ENCODE data around the gene ACTN1.

Gene ACTN1

GRCh38 chr14:68958553-68958952, 20.5 kb downstream of the ACTN1 start:
- Mint-ChIP-seq H3K36me3 (ENCODE audit: low read depth) (no peaks in the 10 kb centered on the region), H3K4me3 (no peak overlapping the region), H3K27ac (no peak overlapping the region), H3K27me3 (ENCODE audit: low read depth) (no peaks in the 10 kb centered on the region), H3K4me1 (ENCODE audit: low read depth) (peaks cover 23% of the 10 kb centered on the region), H3K9me3 (no peaks in the 10 kb centered on the region)
- DNase-seq (ENCODE audit: low spot score): no peak

- Mint-ChIP-seq H3K27ac (no peak overlapping the region), H3K4me1 (ENCODE audit: low read depth) (peaks cover 29% of the 10 kb centered on the region), H3K36me3 (ENCODE audit: low read depth) (no peaks in the 10 kb centered on the region), H3K4me3 (no peak overlapping the region), H3K27me3 (ENCODE audit: low read depth) (no peaks in the 10 kb centered on the region), H3K9me3 (no peaks in the 10 kb centered on the region)
- no peak for DNase-seq (ENCODE audit: low spot score)
Observed at GRCh38 chr14:68957775-68958174, 21.3 kb downstream of the ACTN1 start.

DNA sequence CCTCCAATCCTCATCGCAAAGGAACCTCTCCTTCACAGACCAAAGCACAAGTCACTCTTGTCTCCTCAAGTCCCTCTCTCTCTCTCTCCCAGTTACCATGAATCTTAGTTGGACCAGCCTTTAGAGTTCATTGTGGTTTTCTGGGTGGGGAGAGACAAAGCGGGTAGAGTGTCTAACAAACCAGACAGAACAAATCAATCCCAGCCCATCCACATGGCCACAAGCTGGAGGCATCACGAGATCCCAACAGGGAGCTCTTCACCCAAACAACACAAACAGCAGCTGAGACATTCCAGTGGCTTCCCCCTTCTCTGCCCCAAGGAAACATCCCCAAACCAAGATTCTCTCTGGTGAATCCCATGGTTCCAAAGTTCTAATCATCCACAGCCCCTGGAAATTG, 22.4 kb downstream of the ACTN1 start:
- Mint-ChIP-seq H3K4me1 (ENCODE audit: low read depth) (peaks cover 34% of the 10 kb centered on the region), H3K36me3 (ENCODE audit: low read depth) (no peaks in the 10 kb centered on the region), H3K27me3 (ENCODE audit: low read depth) (no peaks in the 10 kb centered on the region), H3K9me3 (no peaks in the 10 kb centered on the region), H3K4me3 (no peak overlapping the region), H3K27ac (no peak overlapping the region)
- no peak for DNase-seq (ENCODE audit: low spot score)

- no peaks in the 10 kb centered on the region for H3K9me3 Mint-ChIP-seq
- no peaks in the 10 kb centered on the region for H3K27me3 Mint-ChIP-seq (ENCODE audit: low read depth)
- peaks cover 37% of the 10 kb centered on the region for H3K4me1 Mint-ChIP-seq (ENCODE audit: low read depth)
- DNase-seq (ENCODE audit: low spot score): no peak
- no peak overlapping the region for H3K27ac Mint-ChIP-seq
- H3K4me3 Mint-ChIP-seq: no peak overlapping the region
- H3K36me3 Mint-ChIP-seq (ENCODE audit: low read depth): no peaks in the 10 kb centered on the region
Observed at GRCh38 chr14:68955851-68956179, 23.3 kb downstream of the ACTN1 start.

DNA sequence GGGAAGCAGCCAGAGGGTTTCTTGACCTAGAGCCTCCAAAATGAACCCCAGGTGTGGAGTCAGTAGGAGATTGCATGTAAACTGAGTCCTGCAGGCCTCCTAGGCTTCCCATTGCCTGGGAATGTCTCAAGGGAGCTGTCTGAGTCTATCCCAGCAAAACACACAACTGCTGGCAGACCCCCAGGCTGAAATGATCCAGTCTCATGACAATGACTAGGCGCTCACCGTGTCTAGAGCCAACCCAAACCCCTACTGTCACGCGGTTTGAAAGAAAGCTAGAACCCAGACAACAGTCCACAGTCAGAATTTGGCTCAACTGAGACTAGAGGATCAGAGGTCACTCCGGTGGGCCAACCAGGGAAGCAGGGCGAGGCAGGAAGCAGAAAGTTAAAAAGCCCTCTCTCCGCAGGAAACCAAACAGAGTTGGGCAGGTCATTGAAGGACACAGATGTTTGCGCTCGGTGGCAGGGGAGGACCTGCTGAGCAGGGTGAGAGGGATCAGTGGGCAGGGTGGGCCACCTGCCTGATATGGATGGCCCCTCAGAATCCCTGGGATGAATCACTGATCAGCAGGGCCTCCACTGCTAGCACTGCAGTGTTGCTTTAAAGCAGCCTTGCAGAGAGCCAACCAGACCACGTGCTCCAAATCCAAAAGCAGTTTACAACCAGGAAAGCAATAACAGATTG, 23.8 kb downstream of the ACTN1 start:
- Mint-ChIP-seq H3K4me1 (ENCODE audit: low read depth) (peaks cover 38% of the 10 kb centered on the region), H3K4me3 (no peak overlapping the region)

GRCh38 chr14:68953196-68953555, 25.9 kb downstream of the ACTN1 start:
- no peaks in the 10 kb centered on the region for H3K9me3 Mint-ChIP-seq
- peaks cover 1% of the 10 kb centered on the region for H3K36me3 Mint-ChIP-seq (ENCODE audit: low read depth)
- H3K27me3 Mint-ChIP-seq (ENCODE audit: low read depth): no peaks in the 10 kb centered on the region
- H3K4me3 Mint-ChIP-seq: no peak overlapping the region
- no peak for DNase-seq (ENCODE audit: low spot score)
- peak overlapping the region; percentile 32 for H3K27ac Mint-ChIP-seq
- peaks cover 39% of the 10 kb centered on the region for H3K4me1 Mint-ChIP-seq (ENCODE audit: low read depth)

More for the DNA sequence above, 23.8 kb downstream of the ACTN1 start:
- no peak overlapping the region for H3K27ac Mint-ChIP-seq
- H3K36me3 Mint-ChIP-seq (ENCODE audit: low read depth): no peaks in the 10 kb centered on the region
- no peak for DNase-seq (ENCODE audit: low spot score)
- no peaks in the 10 kb centered on the region for H3K9me3 Mint-ChIP-seq
- H3K27me3 Mint-ChIP-seq (ENCODE audit: low read depth): no peaks in the 10 kb centered on the region

GRCh38 chr14:68952531-68953195, 26.4 kb downstream of the ACTN1 start:
- peaks cover 39% of the 10 kb centered on the region for H3K4me1 Mint-ChIP-seq (ENCODE audit: low read depth)

GRCh38 chr14:68951800-68952530, 27.1 kb downstream of the ACTN1 start:
- H3K27ac Mint-ChIP-seq: no peak overlapping the region
- peaks cover 35% of the 10 kb centered on the region for H3K4me1 Mint-ChIP-seq (ENCODE audit: low read depth)
- no peaks in the 10 kb centered on the region for H3K9me3 Mint-ChIP-seq
- peaks cover 1% of the 10 kb centered on the region for H3K36me3 Mint-ChIP-seq (ENCODE audit: low read depth)
- no peak overlapping the region for H3K4me3 Mint-ChIP-seq
- H3K27me3 Mint-ChIP-seq (ENCODE audit: low read depth): no peaks in the 10 kb centered on the region
- no peak for DNase-seq (ENCODE audit: low spot score)

More at GRCh38 chr14:68952531-68953195, 26.4 kb downstream of the ACTN1 start:
- Mint-ChIP-seq H3K4me3 (no peak overlapping the region), H3K27me3 (ENCODE audit: low read depth) (no peaks in the 10 kb centered on the region), H3K9me3 (no peaks in the 10 kb centered on the region), H3K36me3 (ENCODE audit: low read depth) (peaks cover 1% of the 10 kb centered on the region), H3K27ac (no peak overlapping the region)
- no peak for DNase-seq (ENCODE audit: low spot score)

DNA sequence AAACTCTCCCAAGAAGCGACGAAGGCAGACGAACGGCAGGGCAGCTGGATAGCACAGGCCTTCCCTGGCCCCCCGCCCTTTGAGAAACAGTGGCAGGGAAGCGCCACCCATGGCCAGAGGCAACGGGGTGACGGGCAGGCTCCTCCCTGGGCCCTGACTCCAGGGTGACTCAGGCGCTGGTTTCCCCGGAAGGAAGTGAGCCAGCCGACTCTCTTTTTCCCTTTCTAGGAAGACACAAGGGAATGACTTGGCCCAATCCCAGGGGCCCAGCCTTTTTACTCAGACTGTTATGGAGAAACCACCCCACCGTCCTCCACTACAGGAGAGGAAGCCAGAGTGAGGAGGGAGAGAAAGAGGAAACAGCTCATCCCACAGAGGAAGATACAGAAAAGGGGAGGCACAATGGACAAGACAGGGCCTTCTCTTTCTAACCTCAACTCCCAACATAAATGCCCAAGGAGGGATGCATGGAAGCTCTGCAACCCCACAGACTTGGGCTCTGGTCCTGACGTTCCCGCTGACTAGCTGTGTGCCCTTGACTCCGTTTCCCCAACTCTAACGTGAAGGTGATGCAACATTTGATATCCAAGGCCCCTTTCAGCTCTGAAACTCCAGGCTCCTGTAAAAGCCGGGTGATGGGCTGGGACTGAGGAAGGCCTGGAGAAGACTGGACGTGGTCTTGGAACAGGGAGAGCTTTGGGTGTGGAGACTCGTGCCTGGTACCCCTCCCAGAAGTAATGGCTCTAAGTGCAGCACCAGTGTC, 27.9 kb downstream of the ACTN1 start:
- Mint-ChIP-seq H3K4me3 (no peak overlapping the region), H3K27ac (no peak overlapping the region), H3K27me3 (ENCODE audit: low read depth) (no peaks in the 10 kb centered on the region), H3K36me3 (ENCODE audit: low read depth) (peaks cover 1% of the 10 kb centered on the region), H3K9me3 (no peaks in the 10 kb centered on the region), H3K4me1 (ENCODE audit: low read depth) (peaks cover 28% of the 10 kb centered on the region)
- DNase-seq (ENCODE audit: low spot score): no peak

- Mint-ChIP-seq H3K4me3 (no peak overlapping the region), H3K36me3 (ENCODE audit: low read depth) (peaks cover 1% of the 10 kb centered on the region), H3K27ac (no peak overlapping the region), H3K9me3 (no peaks in the 10 kb centered on the region), H3K27me3 (ENCODE audit: low read depth) (no peaks in the 10 kb centered on the region), H3K4me1 (ENCODE audit: low read depth) (peaks cover 29% of the 10 kb centered on the region)
- no peak for DNase-seq (ENCODE audit: low spot score)
Observed at GRCh38 chr14:68950111-68950510, 29.0 kb downstream of the ACTN1 start.

- H3K27ac Mint-ChIP-seq: no peak overlapping the region
- H3K4me3 Mint-ChIP-seq: no peak overlapping the region
Observed at GRCh38 chr14:68949601-68949965, 29.5 kb downstream of the ACTN1 start.

GRCh38 chr14:68948686-68949600, 30.2 kb downstream of the ACTN1 start:
- DNase-seq (ENCODE audit: low spot score): no peak
- Mint-ChIP-seq H3K4me3 (no peak overlapping the region), H3K9me3 (no peaks in the 10 kb centered on the region), H3K4me1 (ENCODE audit: low read depth) (peaks cover 28% of the 10 kb centered on the region), H3K36me3 (ENCODE audit: low read depth) (peaks cover 1% of the 10 kb centered on the region), H3K27ac (no peak overlapping the region), H3K27me3 (ENCODE audit: low read depth) (no peaks in the 10 kb centered on the region)

More at GRCh38 chr14:68949601-68949965, 29.5 kb downstream of the ACTN1 start:
- Mint-ChIP-seq H3K4me1 (ENCODE audit: low read depth) (peaks cover 28% of the 10 kb centered on the region), H3K9me3 (no peaks in the 10 kb centered on the region), H3K27me3 (ENCODE audit: low read depth) (no peaks in the 10 kb centered on the region), H3K36me3 (ENCODE audit: low read depth) (peaks cover 1% of the 10 kb centered on the region)
- DNase-seq (ENCODE audit: low spot score): no peak

DNA sequence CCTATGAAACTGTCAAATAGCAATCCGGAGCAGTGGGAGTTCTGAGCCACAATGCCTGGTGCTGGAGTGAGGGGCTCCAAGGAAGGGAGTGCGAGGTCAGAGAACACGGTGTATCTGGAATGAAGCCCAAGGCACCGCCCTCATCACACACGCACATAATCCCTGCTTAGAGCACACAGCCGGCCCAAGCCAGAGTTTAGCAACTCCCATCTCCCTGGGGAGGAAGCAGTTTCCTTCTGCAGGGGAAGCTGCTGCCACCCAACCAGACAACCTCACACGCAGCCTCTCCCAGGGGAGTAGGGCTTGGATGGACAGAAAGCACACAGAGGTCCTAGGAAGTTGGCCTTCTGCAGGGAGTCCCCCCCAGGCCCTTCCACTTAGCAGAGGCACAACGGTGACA, 31.3 kb downstream of the ACTN1 start:
- no peak for DNase-seq (ENCODE audit: low spot score)
- Mint-ChIP-seq H3K9me3 (no peaks in the 10 kb centered on the region), H3K4me1 (ENCODE audit: low read depth) (peaks cover 22% of the 10 kb centered on the region), H3K27ac (no peak overlapping the region), H3K4me3 (no peak overlapping the region), H3K27me3 (ENCODE audit: low read depth) (no peaks in the 10 kb centered on the region), H3K36me3 (ENCODE audit: low read depth) (peaks cover 1% of the 10 kb centered on the region)

Measured in T-helper 2 cell treated with Interferon-gamma antibody and Interleukin-4, amounts not matched to agents 5 μg/mL and 100 μg/mL, for 36 hours (primary cell).